ENCODE data around the gene MCRIP1. TPM values are rescaled to one million over a fixed set of nuclear protein-coding genes. Genes with fewer than 3 reads are reported as not detected.
A peak's percentile ranks its signal among the peaks of the same experiment; 100 is the strongest.

MCRIP1 gene
- total RNA-seq, 1 donor from 2014 or later: 106 TPM

GRCh38 chr17:81858170-81858966 is 25.3 kb upstream of the MCRIP1 start:
- Histone ChIP-seq H3K27me3 (ENCODE audit: insufficient read depth, low read length) (no peaks in the 10 kb centered on the region), H3K9ac (ENCODE audit: low read length) (peak overlapping the region; percentile 94), H2AFZ (ENCODE audit: low read depth, low read length) (no peak overlapping the region), H3K36me3 (ENCODE audit: insufficient read depth, low read length) (peaks cover 29% of the 10 kb centered on the region), H4K20me1 (ENCODE audit: insufficient read depth, low read length) (peaks cover 66% of the 10 kb centered on the region), H3K79me2 (ENCODE audit: insufficient read depth, low read length) (peaks cover 92% of the 10 kb centered on the region), H3K27ac (ENCODE audit: low read depth, low read length) (no peak overlapping the region), H3K4me3 (ENCODE audit: insufficient read depth, low read depth, low read length) (peak overlapping the region; percentile 97), H3K9me3 (ENCODE audit: insufficient read depth, low read depth, low read length) (no peaks in the 10 kb centered on the region), H3K4me2 (ENCODE audit: low read length) (peak overlapping the region; percentile 94), H3K4me1 (ENCODE audit: insufficient read depth, low read length) (peaks cover 29% of the 10 kb centered on the region)
- H3K9me3 Mint-ChIP-seq (ENCODE audit: unreplicated experiment): no peaks in the 10 kb centered on the region
- TF ChIP-seq EZH2 (IDR thresholded peaks at IDR 0.05; ENCODE audit: insufficient read depth, low read length) (no peak), CTCF (IDR thresholded peaks at IDR 0.05; ENCODE audit: insufficient read depth, low read depth, low read length) (no peak)
- H3K4me3 Mint-ChIP-seq (ENCODE audit: unreplicated experiment): peak overlapping the region; percentile 89
- FAIRE-seq: no peak
- H3K27me3 Mint-ChIP-seq (ENCODE audit: low read depth, unreplicated experiment): no peaks in the 10 kb centered on the region
- no peak for DNase-seq (ENCODE audit: low read depth)
- peaks cover 16% of the 10 kb centered on the region for H3K36me3 Mint-ChIP-seq (ENCODE audit: low read depth, unreplicated experiment)
- H3K27ac Mint-ChIP-seq (ENCODE audit: unreplicated experiment): peak overlapping the region; percentile 12
- H3K4me1 Mint-ChIP-seq (ENCODE audit: low read depth, unreplicated experiment): peaks cover 27% of the 10 kb centered on the region

- TF ChIP-seq CTCF (IDR thresholded peaks at IDR 0.05; ENCODE audit: insufficient read depth, low read depth, low read length) (no peak), EZH2 (IDR thresholded peaks at IDR 0.05; ENCODE audit: insufficient read depth, low read length) (no peak)
- H2AFZ ChIP-seq (ENCODE audit: low read depth, low read length): no peak overlapping the region
- Mint-ChIP-seq H3K27me3 (ENCODE audit: low read depth, unreplicated experiment) (no peaks in the 10 kb centered on the region), H3K27ac (ENCODE audit: unreplicated experiment) (peak overlapping the region; percentile 72), H3K4me1 (ENCODE audit: low read depth, unreplicated experiment) (peaks cover 20% of the 10 kb centered on the region), H3K9me3 (ENCODE audit: unreplicated experiment) (no peaks in the 10 kb centered on the region), H3K4me3 (ENCODE audit: unreplicated experiment) (peak overlapping the region; percentile 23), H3K36me3 (ENCODE audit: low read depth, unreplicated experiment) (peaks cover 14% of the 10 kb centered on the region)
- H3K79me2 ChIP-seq (ENCODE audit: insufficient read depth, low read length): peaks cover 90% of the 10 kb centered on the region
- no peak overlapping the region for H3K27ac ChIP-seq (ENCODE audit: low read depth, low read length)
- DNase-seq (ENCODE audit: low read depth) (no peak), FAIRE-seq (no peak)
- H3K9me3 ChIP-seq (ENCODE audit: insufficient read depth, low read depth, low read length): no peaks in the 10 kb centered on the region
- H3K4me1 ChIP-seq (ENCODE audit: insufficient read depth, low read length): peaks cover 22% of the 10 kb centered on the region
- H4K20me1 ChIP-seq (ENCODE audit: insufficient read depth, low read length): peaks cover 88% of the 10 kb centered on the region
- H3K36me3 ChIP-seq (ENCODE audit: insufficient read depth, low read length): peaks cover 44% of the 10 kb centered on the region
- peak overlapping the region; percentile 29 for H3K4me2 ChIP-seq (ENCODE audit: low read length)
- no peak overlapping the region for H3K4me3 ChIP-seq (ENCODE audit: insufficient read depth, low read depth, low read length)
- peak overlapping the region; percentile 31 for H3K9ac ChIP-seq (ENCODE audit: low read length)
- no peaks in the 10 kb centered on the region for H3K27me3 ChIP-seq (ENCODE audit: insufficient read depth, low read length)
Observed at GRCh38 chr17:81854974-81855774, 22.1 kb upstream of the MCRIP1 start.

All from astrocyte (in vitro differentiated cells and primary cell).